CD4-positive, alpha-beta T cell treated with Interleukin-6 at 100 ng/mL for 8 hours (primary cell): ENCODE data around the gene CENPN.
A peak's percentile ranks its signal among the peaks of the same experiment; 100 is the strongest.

Source experiments
- DNase-seq: peaks from one replicate; pipeline ENCODE4 v3.0.0-alpha.2; 2020; ENCODE audit warnings: mixed read lengths, low spot score

CENPN gene

DNA sequence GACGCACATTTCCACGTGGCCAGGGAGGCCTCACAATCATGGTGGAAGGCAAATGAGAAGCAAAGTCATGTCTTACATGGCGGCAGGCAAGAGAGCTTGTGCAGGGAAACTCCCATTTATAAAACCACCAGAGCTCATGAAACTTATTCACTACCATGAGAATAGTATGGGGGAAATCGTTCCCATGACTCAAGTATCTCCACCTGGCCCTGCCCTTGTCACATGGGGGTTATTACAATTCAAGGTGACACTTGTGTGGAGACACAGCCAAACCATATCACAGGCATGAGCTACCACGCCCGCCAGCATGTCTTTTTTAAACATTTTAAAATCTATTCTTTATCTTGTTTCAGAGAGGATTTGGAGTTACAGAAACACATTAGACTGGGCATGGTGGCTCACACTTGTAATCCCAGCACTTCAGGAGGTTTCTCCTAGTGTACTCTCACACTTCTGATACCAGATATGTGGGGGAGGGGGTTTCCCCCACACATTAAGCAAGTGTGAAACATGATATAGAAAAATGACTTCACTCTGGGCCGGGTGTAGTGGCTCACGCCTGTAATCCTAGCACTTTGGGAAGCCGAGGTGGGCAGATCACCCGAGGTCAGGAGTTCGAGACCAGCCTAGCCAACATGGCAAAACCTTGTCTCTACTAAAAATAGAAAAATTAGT is 23.1 kb downstream of the CENPN start:
- no peak for DNase-seq

GRCh38 chr16:81035398-81035974 is 28.5 kb downstream of the CENPN start, which contains the start of gene ATMIN:
TSS of gene ATMIN (plus strand) at chr16:81035842. CDS start at chr16:81035871, 29 bp downstream.
- DNase-seq, result peak; percentile 87

GRCh38 chr16:81035975-81036750 is 29.1 kb downstream of the CENPN start:
- DNase-seq, result no peak

- no peak for DNase-seq
These were observed 29.8 kb downstream of the CENPN start for GRCh38 chr16:81036751-81037350.

GRCh38 chr16:81040131-81040530 is 33.1 kb downstream of the CENPN start:
- no peak for DNase-seq

GRCh38 chr16:81040842-81041241 is 33.8 kb downstream of the CENPN start:
- no peak for DNase-seq

GRCh38 chr16:81041696-81042095 is 34.7 kb downstream of the CENPN start:
- no peak for DNase-seq

GRCh38 chr16:81042821-81043220 is 35.8 kb downstream of the CENPN start:
- no peak for DNase-seq

- DNase-seq, result no peak
These were observed 46.7 kb downstream of the CENPN start for GRCh38 chr16:81053761-81054160.

DNA sequence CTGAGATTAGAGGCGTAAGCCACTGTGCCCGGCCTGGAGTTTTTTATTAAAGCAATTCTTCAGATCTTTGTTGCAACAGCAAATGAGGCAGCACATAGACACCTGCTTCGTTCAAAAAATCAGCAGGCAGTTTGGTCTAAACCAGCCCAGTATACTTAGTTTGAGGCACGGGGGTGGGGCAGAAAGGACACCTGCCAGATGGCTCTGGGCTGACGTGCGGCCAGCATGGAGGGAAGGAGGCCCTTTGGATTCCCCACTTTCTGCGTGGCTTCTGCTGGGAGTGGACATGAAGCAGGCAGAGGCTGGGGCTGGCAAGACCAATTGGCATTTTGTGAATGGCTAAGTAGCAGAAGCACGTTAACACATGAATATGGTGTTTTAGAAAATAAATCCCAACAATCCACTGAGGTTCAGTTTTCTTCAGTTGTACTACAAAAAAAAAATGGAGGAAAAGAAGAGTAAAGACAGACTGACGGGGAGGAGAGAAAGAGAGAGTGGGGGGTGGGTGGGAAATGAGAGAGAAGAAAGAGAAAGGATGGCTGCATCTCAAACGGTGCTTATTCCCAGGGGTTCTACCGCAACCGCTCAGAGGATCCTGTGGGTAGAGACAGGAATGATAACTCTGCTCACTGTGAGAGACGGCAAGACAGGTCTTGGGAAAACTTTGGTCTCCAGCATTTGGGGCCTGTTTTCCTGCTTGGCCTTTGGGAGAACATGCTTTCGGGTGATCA is 53.7 kb downstream of the CENPN start:
- DNase-seq, result no peak

- DNase-seq, result no peak
These were observed 54.3 kb downstream of the CENPN start for GRCh38 chr16:81061307-81061640.

DNA sequence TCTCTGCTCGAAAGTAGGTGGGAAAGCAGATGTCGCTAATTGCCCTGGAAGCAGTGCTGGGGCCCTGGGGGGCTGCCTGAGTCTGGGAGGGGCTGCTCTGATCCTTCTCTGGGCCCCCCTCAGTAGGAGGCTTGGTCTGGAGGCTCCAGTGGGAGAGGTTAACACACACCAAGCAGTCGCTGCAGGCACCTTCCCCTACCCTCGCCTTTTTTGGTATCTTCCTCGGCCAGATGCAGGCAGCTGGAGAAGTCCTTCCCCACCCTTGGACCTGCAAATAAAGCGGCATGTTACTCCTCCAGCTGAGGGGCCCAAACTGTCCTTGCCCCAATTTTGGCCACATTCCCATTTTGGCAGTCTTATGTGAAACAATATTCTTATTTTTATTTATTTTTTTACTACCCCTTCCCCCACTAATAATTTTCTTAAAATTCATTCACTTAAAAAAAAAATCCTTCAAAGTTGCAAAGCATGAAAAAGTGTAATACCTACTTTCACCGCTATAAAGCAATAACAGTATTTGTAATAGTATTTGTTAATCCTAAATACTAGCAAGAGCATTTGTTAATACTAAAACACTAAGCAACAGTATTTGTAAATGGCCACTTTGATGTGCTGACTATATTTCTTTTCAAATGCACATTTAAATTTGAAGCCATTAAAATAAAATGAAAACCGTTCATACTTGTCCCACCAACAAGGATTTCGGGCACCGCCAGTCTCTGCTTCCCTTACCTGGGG is 55.0 kb downstream of the CENPN start:
- no peak for DNase-seq

DNA sequence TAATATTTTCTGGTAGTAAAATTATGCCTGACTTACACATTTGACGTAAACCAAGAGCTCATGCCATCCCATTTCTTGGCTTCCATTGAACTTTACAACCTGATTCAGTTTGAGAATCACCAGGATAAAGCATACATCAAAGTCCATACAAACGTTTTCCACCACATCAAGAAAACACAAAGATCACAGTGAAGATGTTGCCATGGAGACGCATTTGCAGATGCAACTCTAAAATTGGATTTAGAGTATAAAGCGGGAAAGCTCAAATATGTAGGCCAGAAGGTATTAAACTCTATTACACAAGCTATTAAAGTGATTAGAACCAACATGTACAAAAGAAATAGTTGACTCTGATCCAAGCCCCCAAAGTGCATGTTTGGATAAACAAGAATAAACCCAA is 59.7 kb downstream of the CENPN start:
- DNase-seq, result no peak

GRCh38 chr16:81067166-81067565 is 60.2 kb downstream of the CENPN start:
- no peak for DNase-seq

GRCh38 chr16:81069063-81069462 is 62.0 kb downstream of the CENPN start:
- no peak for DNase-seq

- DNase-seq, result no peak
These were observed 64.0 kb downstream of the CENPN start for GRCh38 chr16:81070979-81071378.

GRCh38 chr16:81071805-81072204 is 64.8 kb downstream of the CENPN start:
- DNase-seq, result no peak

GRCh38 chr16:81073560-81074330 is 66.7 kb downstream of the CENPN start:
- DNase-seq, result no peak

DNA sequence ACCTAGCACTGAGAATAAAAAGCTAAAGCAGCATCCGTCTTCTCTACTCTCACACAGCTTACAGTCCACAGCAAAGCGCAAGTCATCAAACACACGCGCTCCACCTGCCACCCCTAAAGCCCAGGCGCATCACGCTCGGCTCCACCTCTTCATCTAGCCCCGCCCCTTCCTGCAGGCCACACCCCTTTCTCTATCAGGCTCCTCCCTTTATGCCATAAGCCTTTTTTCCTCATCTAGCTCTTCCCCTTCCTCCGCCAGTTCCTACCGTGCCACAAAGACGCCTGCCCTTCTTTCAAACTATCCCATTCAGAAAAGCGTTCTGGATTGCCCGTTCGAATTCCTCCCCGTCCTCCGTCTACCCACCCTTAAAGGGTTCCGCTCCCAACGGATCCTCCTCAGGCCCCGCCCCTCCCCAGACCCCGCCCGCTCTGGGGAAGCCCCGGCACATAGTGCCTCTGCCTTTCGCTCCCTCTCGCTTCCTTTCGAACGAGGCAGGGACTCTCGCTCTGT is 69.6 kb downstream of the CENPN start:
- peak; percentile 90 for DNase-seq
